IgD-negative memory B cell (primary cell): ENCODE results near the gene MFRP. TPM values are rescaled to one million over a fixed set of nuclear protein-coding genes. Genes with fewer than 3 reads are reported as not detected.
"Not testable (repeated sequence)": the region's sequence is repeated elsewhere in the genome, so short reads cannot be mapped to it uniquely, and the experiment has no call there.

Experiments
- H3K27ac Mint-ChIP-seq, 3 donors: one replicate each; pipeline ENCODE4 v1.8.0; 2020 to 2022; ENCODE audit warnings: mild to moderate bottlenecking in 3 of 3, mixed read lengths in 3 of 3, moderate library complexity in 1 of 3
- H3K27me3 Mint-ChIP-seq: one replicate; pipeline ENCODE4 v1.8.0; 2021; ENCODE audit warnings: mixed read lengths
- H3K36me3 Mint-ChIP-seq: one replicate; pipeline ENCODE4 v1.8.0; 2020; ENCODE audit warnings: mild to moderate bottlenecking, mixed read lengths
- H3K4me1 Mint-ChIP-seq, 3 donors: one replicate each; pipeline ENCODE4 v1.8.0; 2020 to 2022; ENCODE audit warnings: mixed read lengths in 3 of 3, mild to moderate bottlenecking in 1 of 3
- H3K4me3 Mint-ChIP-seq, 4 donors: one replicate each; pipeline ENCODE4 v1.8.0; 2020 to 2022; ENCODE audit warnings: mild to moderate bottlenecking in 4 of 4, mixed read lengths in 4 of 4, moderate library complexity in 3 of 4
- H3K9me3 Mint-ChIP-seq, 3 donors: one replicate each; pipeline ENCODE4 v1.8.0; 2020 to 2021; ENCODE audit warnings: mixed read lengths in 3 of 3, mild to moderate bottlenecking in 1 of 3
- polyA plus RNA-seq: library from polyadenylated mRNA; unstranded; fragments of 300-500 nt; fragmentation: Illumina TruSeq; gene quantifications from one replicate; pipeline ENCODE4 v1.2.3, GENCODE V29; 2021

Gene MFRP
- not detected for polyA plus RNA-seq

GRCh38 chr11:119346605-119347004 is at the start of gene MFRP:
Gene MFRP, minus strand, starts transcription at chr11:119346705. Its CDS starts 192 bp downstream, at chr11:119346513.
- no peak within 1 kb of the TSS for H3K27ac Mint-ChIP-seq
- H3K4me3 Mint-ChIP-seq, result peak within 1 kb of the TSS in 1 of 4 donors; percentile 47
- peaks cover 32% of the 10 kb centered on the region for H3K27me3 Mint-ChIP-seq
- H3K36me3 Mint-ChIP-seq, result no peaks in the 10 kb centered on the region
- H3K4me1 Mint-ChIP-seq, result no peaks in the 10 kb centered on the region
- peaks cover 0 to 3% (median 0%) of the 10 kb centered on the region in 3 donors for H3K9me3 Mint-ChIP-seq

GRCh38 chr11:119391275-119391674 is 44.8 kb upstream of the MFRP start:
- H3K27ac Mint-ChIP-seq, result no peak overlapping the region
- no peak overlapping the region for H3K4me3 Mint-ChIP-seq
- H3K9me3 Mint-ChIP-seq, result no peaks in the 10 kb centered on the region
- no peaks in the 10 kb centered on the region for H3K36me3 Mint-ChIP-seq
- no peaks in the 10 kb centered on the region for H3K4me1 Mint-ChIP-seq
- H3K27me3 Mint-ChIP-seq, result peaks cover 14% of the 10 kb centered on the region

- Mint-ChIP-seq H3K27ac (no peak overlapping the region), H3K4me3 (no peak overlapping the region), H3K4me1 (no peaks in the 10 kb centered on the region), H3K9me3 (no peaks in the 10 kb centered on the region), H3K27me3 (peaks cover 10% of the 10 kb centered on the region), H3K36me3 (no peaks in the 10 kb centered on the region)
These were observed 43.2 kb upstream of the MFRP start for GRCh38 chr11:119389611-119390254.

GRCh38 chr11:119388103-119388502 is 41.6 kb upstream of the MFRP start:
- Mint-ChIP-seq H3K4me3 (no peak overlapping the region), H3K27ac (no peak overlapping the region), H3K4me1 (no peaks in the 10 kb centered on the region), H3K27me3 (peaks cover 10% of the 10 kb centered on the region), H3K9me3 (no peaks in the 10 kb centered on the region), H3K36me3 (no peaks in the 10 kb centered on the region)

- Mint-ChIP-seq H3K27me3 (peaks cover 11% of the 10 kb centered on the region), H3K36me3 (no peaks in the 10 kb centered on the region), H3K4me1 (peaks cover 4 to 5% (median 5%) of the 10 kb centered on the region in 3 donors), H3K4me3 (no peak overlapping the region), H3K27ac (no peak overlapping the region), H3K9me3 (no peaks in the 10 kb centered on the region)
These were observed 37.8 kb upstream of the MFRP start for GRCh38 chr11:119384332-119384731.

GRCh38 chr11:119382513-119382912 is 36.0 kb upstream of the MFRP start:
- H3K4me1 Mint-ChIP-seq, H3K36me3 Mint-ChIP-seq, H3K4me3 Mint-ChIP-seq, H3K9me3 Mint-ChIP-seq, H3K27me3 Mint-ChIP-seq, H3K27ac Mint-ChIP-seq: not testable (repeated sequence)

- Mint-ChIP-seq H3K9me3 (no peaks in the 10 kb centered on the region), H3K27me3 (peaks cover 5% of the 10 kb centered on the region), H3K27ac (no peak overlapping the region), H3K36me3 (no peaks in the 10 kb centered on the region), H3K4me1 (peaks cover 4 to 5% (median 5%) of the 10 kb centered on the region in 3 donors), H3K4me3 (no peak overlapping the region)
These were observed 35.6 kb upstream of the MFRP start for GRCh38 chr11:119382101-119382500.

GRCh38 chr11:119381181-119381988 is 34.9 kb upstream of the MFRP start, which contains the start of gene USP2:
Gene USP2, minus strand, starts transcription at chr11:119381690. Its CDS starts 8,210 bp downstream, at chr11:119373480.
- H3K9me3 Mint-ChIP-seq, result no peaks in the 10 kb centered on the region
- peaks cover 4 to 5% (median 5%) of the 10 kb centered on the region in 3 donors for H3K4me1 Mint-ChIP-seq
- no peak within 1 kb of the TSS for H3K27ac Mint-ChIP-seq
- H3K27me3 Mint-ChIP-seq, result peaks cover 7% of the 10 kb centered on the region
- no peaks in the 10 kb centered on the region for H3K36me3 Mint-ChIP-seq
- H3K4me3 Mint-ChIP-seq, result no peak within 1 kb of the TSS

- H3K4me3 Mint-ChIP-seq, result no peak overlapping the region
- peaks cover 4 to 5% (median 5%) of the 10 kb centered on the region in 3 donors for H3K4me1 Mint-ChIP-seq
- H3K36me3 Mint-ChIP-seq, result no peaks in the 10 kb centered on the region
These were observed 34.3 kb upstream of the MFRP start for GRCh38 chr11:119380827-119381180.

GRCh38 chr11:119380160-119380826 is 33.8 kb upstream of the MFRP start:
- H3K27me3 Mint-ChIP-seq, result peaks cover 7% of the 10 kb centered on the region
- no peaks in the 10 kb centered on the region for H3K9me3 Mint-ChIP-seq
- no peak overlapping the region for H3K27ac Mint-ChIP-seq
- no peaks in the 10 kb centered on the region for H3K36me3 Mint-ChIP-seq
- H3K4me1 Mint-ChIP-seq, result peaks cover 4 to 5% (median 5%) of the 10 kb centered on the region in 3 donors
- no peak overlapping the region for H3K4me3 Mint-ChIP-seq

More at GRCh38 chr11:119380827-119381180, 34.3 kb upstream of the MFRP start:
- H3K27ac Mint-ChIP-seq, result no peak overlapping the region
- H3K27me3 Mint-ChIP-seq, result peaks cover 7% of the 10 kb centered on the region
- no peaks in the 10 kb centered on the region for H3K9me3 Mint-ChIP-seq

- Mint-ChIP-seq H3K36me3 (no peaks in the 10 kb centered on the region), H3K9me3 (no peaks in the 10 kb centered on the region), H3K27ac (peak overlapping the region in 1 of 3 donors; percentile 60), H3K4me1 (peaks cover 4 to 5% (median 5%) of the 10 kb centered on the region in 3 donors), H3K27me3 (peaks cover 7% of the 10 kb centered on the region), H3K4me3 (peak overlapping the region in 2 of 4 donors; percentile 62 to 71)
These were observed 32.5 kb upstream of the MFRP start for GRCh38 chr11:119378851-119379465.

- H3K27ac Mint-ChIP-seq, result no peak overlapping the region
- H3K9me3 Mint-ChIP-seq, result no peaks in the 10 kb centered on the region
- H3K27me3 Mint-ChIP-seq, result peaks cover 7% of the 10 kb centered on the region
- H3K36me3 Mint-ChIP-seq, result no peaks in the 10 kb centered on the region
- H3K4me3 Mint-ChIP-seq, result no peak overlapping the region
- H3K4me1 Mint-ChIP-seq, result peaks cover 4 to 5% (median 5%) of the 10 kb centered on the region in 3 donors
These were observed 31.6 kb upstream of the MFRP start for GRCh38 chr11:119377961-119378667.

GRCh38 chr11:119377112-119377901 is 30.8 kb upstream of the MFRP start:
- H3K27ac Mint-ChIP-seq, result no peak overlapping the region
- H3K27me3 Mint-ChIP-seq, result peaks cover 7% of the 10 kb centered on the region

More at GRCh38 chr11:119377112-119377901, 30.8 kb upstream of the MFRP start:
- peaks cover 4 to 5% (median 5%) of the 10 kb centered on the region in 3 donors for H3K4me1 Mint-ChIP-seq
- no peaks in the 10 kb centered on the region for H3K36me3 Mint-ChIP-seq
- no peaks in the 10 kb centered on the region for H3K9me3 Mint-ChIP-seq
- H3K4me3 Mint-ChIP-seq, result no peak overlapping the region
